DMS153 treated with DMSO at 0.1 percent for 48 hours (cell line): ENCODE data around the gene MORC1.

ENCODE experiments used
- DNase-seq: peaks from one replicate; lab custom pipeline; 2025; ENCODE audit not compliant: unreplicated experiment; lab: John Stamatoyannopoulos, UW

Gene MORC1

DNA sequence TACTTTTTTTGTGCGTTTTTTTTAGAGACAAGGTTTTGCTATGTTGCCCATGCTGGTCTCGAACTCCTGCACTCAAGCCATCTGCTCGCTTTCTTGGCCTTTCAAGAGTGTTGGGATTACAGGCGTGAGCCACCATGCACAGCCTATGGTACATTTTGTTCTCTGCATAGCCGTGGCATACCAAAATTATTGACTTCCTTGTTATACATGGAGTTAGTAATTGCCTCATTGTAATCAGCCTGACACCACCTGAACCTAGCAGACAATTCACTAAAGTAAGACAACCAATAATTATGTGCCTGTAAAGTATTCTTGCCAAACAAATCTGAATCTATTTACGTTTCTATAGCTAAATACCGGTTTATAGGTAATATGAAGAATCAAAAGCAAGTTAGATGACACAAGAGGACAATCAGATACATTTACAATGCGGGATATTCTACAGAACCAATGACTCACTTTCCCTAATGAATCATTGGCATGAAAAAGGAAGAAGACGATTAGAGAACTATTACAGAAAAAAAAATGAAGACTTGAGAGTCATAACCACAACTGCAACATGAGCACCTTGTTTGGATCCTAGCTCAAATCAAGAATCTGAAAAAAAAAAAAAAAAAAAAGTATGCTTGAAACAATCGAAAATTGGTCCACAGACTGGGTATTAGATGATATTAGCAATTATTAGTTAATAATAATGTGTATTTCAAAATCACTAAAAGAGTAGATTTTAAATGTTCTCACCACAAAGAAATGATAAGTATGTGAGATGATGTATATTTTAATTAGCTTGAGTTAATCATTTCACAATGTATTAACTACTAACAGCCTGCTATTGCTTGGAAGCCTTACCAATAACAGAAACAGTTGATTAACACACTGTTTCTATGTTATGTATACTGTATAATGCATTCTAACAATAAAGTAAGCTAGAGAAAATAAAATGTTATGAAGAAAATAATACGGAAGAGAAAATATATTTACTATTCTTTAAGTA, 171.3 kb downstream of the MORC1 start:
- DNase-seq, result no peak

DNA sequence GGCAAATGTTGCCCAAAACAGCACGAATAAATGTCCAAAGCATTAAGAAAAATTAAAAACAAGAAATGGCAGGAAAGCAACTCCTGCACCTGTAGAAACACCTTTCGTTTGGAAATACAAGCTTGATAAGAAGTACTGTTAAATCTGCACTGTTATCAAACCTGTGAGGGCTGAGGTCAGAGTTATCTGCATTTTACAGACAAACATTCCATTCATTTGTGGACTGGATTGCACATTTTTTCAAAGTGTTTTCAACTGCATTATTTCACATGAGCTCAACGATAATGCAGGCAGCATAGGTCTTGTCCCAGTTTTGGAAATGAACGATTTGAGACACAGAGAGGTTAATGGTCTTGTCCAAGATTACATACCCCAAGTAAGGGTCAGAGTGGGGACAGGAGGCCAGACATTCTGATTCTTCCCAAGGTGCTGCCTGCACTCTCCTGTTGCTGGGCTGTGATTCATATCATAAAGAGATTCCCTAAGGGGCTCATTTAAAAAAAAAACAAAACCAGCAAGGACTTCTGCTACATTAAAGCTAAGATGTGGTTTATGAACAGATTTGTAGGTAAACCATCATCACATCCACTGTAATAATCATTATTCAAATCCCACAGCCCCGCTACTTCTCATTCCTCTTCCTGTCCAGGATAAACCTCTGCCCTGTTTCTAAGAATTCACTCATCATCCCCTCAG, 177.2 kb downstream of the MORC1 start:
- DNase-seq, result no peak

DNA sequence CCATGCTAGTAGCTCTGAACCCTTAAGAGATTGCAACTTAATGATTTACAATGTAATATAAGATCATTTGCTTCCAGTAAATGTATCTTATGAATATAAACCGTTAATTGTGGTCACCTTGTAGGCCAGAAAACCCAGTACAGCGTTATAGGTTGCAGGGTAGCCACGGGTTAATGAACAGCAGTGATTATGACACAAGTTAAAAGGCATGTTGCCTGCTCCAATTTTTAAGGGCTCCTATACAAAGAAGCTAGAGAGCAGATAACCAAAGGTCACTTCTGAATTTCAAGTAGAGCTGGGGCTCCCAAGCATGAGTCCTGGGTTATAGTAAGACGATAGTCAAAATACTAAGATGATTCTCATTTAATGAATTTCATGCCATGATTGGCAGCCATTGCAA, 177.8 kb downstream of the MORC1 start:
- DNase-seq, result no peak

DNA sequence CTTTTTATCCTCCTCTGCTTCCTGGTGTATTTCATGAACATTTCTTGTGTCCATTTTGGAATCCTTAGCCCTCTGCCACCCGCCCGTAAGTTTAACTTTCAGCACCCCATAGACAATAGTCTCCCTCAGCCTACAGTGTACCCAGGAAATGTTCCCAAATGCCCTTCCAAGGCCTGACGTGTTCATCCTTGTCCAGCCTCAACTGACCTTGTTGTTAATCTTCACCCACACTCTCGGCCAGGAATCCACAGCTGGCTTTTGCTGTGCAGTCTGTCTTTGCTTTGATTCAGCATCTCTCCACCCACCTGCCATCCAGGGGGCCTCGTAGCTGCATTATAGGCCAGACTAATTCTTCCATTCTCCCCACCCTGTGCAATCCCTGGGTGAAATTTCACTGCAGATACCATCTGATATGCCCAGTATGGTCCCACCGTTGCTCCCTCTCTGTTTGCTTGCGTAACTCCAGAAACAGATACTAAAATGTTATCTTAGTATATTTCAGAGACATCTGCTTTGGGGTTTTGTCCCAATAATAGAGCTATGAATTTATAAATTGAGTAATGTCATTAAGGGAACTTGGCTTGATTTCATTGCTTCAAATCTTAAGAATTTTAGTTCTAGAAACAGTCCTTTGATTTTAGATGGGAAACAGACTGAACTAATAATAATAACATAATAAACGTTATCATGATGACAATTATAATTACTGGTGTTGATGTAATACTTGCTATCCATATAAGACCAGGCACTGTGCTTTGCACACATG, 180.8 kb downstream of the MORC1 start:
- no peak for DNase-seq

DNA sequence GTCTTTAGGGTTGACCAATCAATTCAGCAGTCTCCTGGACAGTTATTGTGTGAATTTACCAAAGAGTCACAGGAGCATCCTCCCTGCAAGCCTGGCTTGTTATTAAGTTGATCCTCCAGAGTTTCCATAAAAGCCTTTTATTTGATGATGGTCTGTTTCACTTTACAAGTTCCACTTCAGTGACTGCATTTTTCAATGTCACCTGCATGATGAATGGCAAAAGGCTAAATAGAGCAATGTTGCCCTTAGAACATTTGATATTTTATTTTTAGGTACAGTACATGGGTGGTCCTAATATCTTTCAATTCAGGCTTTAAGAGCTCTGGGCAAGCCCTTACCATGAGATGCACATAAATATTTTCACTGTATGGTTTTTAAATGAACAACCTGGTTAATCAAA, 186.9 kb downstream of the MORC1 start:
- DNase-seq, result no peak

DNA sequence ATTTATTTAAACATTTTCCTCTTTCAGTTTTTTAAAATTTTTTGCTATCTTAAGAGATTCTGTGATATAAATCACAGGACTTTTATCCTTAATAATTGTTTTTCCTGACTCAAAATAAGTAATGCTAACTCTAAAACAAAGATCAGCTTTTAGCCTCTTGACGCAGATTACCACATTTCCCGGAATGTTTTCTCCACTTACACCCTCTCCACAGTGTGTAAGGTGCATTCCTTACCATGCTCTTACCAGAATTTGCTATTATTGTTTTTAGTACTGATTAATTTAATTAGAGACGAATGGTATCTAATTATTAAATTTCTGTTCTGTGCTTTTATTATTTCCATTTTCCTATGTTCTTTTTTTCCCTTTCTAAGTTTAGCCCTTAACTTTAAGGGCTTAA, 199.1 kb downstream of the MORC1 start:
- DNase-seq, result no peak

DNA sequence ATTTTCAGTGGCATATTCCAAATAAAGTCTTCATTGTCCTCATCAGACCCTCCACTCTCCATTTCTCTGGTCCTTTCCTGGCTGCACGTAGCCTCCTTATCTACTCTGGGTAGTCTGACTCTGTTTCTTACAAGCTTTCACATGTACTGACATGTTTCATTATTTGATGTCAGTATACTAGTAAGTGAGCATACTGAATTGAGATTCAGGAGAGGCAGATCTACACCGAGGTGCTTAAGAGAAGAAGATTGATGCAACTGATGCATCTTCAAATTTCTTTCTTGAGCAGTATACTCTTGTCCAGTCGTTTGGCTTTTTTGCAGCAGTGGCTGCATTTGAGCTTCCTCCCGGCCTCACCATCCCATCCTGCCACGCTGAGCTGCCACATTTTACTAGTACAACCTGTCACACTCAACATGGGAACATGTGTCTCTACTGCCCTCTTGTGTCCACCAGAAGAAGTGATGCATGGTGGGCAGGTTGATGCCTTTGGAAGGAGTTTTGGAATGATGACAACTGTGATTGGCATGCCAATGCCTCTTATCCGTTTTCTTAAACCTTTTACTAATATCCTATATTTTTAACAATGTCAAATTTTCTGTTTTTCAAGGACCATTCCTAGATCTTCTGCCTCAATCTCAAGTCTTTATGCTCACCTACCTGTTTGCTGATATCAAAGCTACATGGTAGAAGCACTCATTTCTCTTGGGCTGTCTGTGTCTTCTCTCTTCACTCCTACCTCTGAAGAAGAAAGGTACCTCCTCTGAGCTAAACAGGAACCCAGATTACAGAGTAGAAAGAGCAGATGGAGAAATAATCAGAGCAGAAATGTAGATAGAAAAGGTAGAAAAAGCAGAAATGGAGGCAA, 202.9 kb downstream of the MORC1 start:
- DNase-seq, result peak; percentile 44

DNA sequence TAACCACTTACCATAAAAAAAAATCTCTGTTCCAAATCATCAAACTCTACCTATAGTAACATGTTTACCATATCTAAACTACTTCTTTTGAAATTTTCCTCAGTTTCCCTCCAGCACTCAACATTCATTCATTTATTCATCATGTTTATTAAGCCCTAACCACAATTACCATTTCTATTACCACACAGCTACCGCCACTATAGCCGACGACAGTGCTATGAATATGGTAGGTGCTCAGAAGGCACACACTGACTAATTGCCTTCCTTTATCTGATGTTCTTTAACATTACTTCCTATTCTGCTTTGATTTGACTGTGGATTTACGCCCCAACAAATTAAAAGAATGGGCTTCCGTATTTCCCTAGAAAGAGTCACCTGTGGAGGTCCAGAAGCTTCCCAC, 208.1 kb downstream of the MORC1 start:
- no peak for DNase-seq
